ENCODE measurements around the gene PTPRN.

- TF ChIP-seq CTCF (conservative IDR thresholded peaks at IDR 0.05; ENCODE audit: low read depth in 2 of 2), result no peak; a peak in 1 of 4 replicates
- TF ChIP-seq EZH2 (IDR thresholded peaks at IDR 0.05; ENCODE audit: low read depth, unreplicated experiment), result no peak
- no peak for TF ChIP-seq CREB1 (CRISPR knock-in tag; IDR thresholded peaks at IDR 0.05; ENCODE audit: low read depth)
- TF ChIP-seq STAT1 (IDR thresholded peaks at IDR 0.05; ENCODE audit: unreplicated experiment), result no peak
- TF ChIP-seq EZH2phosphoT487 (IDR thresholded peaks at IDR 0.05; ENCODE audit: unreplicated experiment), result no peak
- no peak for TF ChIP-seq REST (IDR thresholded peaks at IDR 0.05; ENCODE audit: unreplicated experiment)
Measured at GRCh38 chr2:219335373-219335786, 26.2 kb upstream of the PTPRN start.

Measured in GM23338 (cell line).